ENCODE measurements around the gene USP48. TPM values are rescaled to one million over a fixed set of nuclear protein-coding genes. Genes with fewer than 3 reads are reported as not detected.

The USP48 gene
- total RNA-seq, 1 donor from 2014 or later, result 39.1 TPM

DNA sequence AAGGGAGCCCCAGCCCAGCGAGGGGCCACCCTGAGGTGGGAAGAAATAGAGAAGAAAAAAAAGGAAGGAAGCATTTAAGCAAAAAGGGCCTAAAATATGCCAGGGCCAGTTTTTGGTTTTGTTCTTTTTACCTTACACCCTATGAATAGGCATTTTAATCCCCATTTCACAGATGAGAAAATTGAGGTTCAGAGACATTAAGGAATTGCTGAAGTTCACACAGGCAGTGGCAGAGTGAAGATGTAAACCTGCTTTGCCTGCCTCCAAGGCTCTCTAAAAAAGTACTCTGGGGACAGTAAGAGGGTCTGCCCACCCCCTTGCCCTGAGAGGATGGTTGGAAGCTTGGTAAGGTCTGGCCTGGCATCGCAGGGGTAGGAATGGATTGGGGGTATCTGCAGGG, 133.6 kb downstream of the USP48 start:
- H3K27me3 ChIP-seq (ENCODE audit: low read depth), result peaks cover 64% of the 10 kb centered on the region
- H3K4me3 ChIP-seq, result no peak overlapping the region
- TF ChIP-seq, protein P1, sequence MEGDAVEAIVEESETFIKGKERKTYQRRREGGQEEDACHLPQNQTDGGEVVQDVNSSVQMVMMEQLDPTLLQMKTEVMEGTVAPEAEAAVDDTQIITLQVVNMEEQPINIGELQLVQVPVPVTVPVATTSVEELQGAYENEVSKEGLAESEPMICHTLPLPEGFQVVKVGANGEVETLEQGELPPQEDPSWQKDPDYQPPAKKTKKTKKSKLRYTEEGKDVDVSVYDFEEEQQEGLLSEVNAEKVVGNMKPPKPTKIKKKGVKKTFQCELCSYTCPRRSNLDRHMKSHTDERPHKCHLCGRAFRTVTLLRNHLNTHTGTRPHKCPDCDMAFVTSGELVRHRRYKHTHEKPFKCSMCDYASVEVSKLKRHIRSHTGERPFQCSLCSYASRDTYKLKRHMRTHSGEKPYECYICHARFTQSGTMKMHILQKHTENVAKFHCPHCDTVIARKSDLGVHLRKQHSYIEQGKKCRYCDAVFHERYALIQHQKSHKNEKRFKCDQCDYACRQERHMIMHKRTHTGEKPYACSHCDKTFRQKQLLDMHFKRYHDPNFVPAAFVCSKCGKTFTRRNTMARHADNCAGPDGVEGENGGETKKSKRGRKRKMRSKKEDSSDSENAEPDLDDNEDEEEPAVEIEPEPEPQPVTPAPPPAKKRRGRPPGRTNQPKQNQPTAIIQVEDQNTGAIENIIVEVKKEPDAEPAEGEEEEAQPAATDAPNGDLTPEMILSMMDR (IDR thresholded peaks at IDR 0.05; ENCODE audit: borderline replicate concordance), result no peak
- peaks cover 8% of the 10 kb centered on the region for H3K4me1 ChIP-seq
- intact Hi-C loops (cut with micrococcal nuclease), result no loop called here
- H3K9me3 ChIP-seq (replicated peaks), result no peaks in the 10 kb centered on the region
- H3K36me3 ChIP-seq, result no peaks in the 10 kb centered on the region
- DNase-seq, result no peak
- H3K27ac ChIP-seq (replicated peaks), result no peak overlapping the region

DNA sequence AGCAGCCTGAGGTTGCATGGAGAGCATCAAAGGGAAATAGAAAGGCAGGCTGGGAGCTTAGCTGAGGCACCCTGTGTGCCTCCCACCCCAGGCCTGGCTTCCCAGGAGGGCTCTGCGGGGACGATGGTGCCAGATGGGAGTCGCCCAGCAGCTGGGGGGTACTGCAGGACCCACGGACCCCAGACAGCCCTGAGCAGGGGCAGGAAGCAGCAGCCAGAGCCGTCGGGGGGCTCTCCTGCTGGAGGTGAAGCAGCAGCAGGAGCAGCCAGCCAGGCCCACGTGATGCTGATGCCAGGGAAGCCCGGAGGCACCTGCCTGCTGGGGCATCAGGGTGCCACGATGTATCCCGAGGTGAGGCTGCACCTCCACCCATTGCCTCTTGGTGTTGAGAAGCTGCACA, 134.2 kb downstream of the USP48 start:
- Histone ChIP-seq H3K9me3 (replicated peaks) (no peaks in the 10 kb centered on the region), H3K27ac (replicated peaks) (no peak overlapping the region), H3K36me3 (no peaks in the 10 kb centered on the region), H3K27me3 (ENCODE audit: low read depth) (peaks cover 64% of the 10 kb centered on the region), H3K4me3 (no peak overlapping the region), H3K4me1 (peaks cover 8% of the 10 kb centered on the region)
- intact Hi-C loops (cut with micrococcal nuclease), result no loop called here
- no peak for DNase-seq
- TF ChIP-seq, protein P1 (IDR thresholded peaks at IDR 0.05; ENCODE audit: borderline replicate concordance), result no peak

DNA sequence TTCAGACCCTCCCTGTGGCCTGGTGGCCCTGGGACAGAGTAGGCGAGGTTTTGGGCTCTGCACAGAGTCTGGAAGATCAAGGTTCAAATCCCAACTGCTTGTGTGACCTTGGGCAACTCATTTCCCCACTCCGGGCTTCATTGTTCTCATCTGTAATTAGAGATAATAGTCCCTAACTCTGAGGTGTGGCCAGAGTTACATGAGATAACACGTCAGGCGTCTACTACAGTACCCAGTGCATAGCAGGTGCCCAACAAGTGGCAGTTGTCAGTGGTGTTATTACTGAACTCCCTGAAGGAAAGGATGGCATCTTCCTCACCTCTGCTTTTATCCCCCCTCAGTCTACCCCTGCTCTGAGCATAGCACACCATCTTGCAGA, 134.6 kb downstream of the USP48 start:
- TF ChIP-seq, protein P1 (IDR thresholded peaks at IDR 0.05; ENCODE audit: borderline replicate concordance), result no peak
- peaks cover 64% of the 10 kb centered on the region for H3K27me3 ChIP-seq (ENCODE audit: low read depth)
- intact Hi-C loops (cut with micrococcal nuclease), result no loop called here
- H3K27ac ChIP-seq (replicated peaks), result no peak overlapping the region
- DNase-seq, result no peak
- no peaks in the 10 kb centered on the region for H3K9me3 ChIP-seq (replicated peaks)
- no peak overlapping the region for H3K4me3 ChIP-seq
- H3K4me1 ChIP-seq, result peaks cover 8% of the 10 kb centered on the region
- H3K36me3 ChIP-seq, result no peaks in the 10 kb centered on the region

DNA sequence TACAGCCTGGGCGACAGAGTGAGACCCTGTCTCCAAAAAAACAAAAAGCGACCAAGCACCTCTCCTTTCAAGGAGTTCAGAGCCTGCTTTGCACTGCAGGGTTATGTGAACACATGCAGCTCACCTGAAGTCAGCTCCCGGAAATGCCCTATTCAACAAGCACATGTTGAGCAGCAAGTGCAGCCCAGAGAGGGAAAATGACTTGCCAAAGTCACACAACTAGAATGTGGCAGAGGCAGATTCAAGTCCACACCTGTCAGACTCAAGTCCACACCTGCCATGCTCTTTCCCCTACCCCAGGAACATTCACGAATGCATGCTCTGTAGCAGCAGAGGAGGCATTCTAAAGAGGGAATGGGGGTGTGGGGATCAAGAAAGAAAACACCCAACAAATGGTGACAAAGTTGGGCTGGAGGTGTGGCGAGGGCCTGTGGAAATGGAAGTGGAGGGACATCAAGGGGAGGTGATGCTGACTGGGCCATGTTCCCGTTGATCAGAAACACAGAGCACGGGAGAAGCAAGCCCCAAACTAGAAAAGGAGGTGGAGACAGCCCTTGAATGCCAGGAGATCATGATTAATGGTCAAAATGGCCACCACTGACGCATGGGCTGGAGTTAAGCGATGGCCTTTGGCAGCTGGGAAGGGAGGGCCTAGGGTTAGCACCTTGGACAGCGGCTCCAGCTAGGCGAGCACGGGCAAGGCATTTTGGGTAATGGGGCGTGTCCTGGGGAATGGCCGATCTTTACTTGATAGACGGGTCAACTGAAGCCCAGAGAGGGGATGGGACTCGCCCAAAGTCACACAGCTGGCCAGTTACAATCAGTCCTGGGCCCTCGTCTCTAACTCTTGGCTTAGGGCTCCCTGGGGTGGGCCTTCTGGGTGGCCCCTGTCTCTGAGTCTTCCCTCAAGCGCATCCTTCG, 135.3 kb downstream of the USP48 start:
- Histone ChIP-seq H3K27me3 (ENCODE audit: low read depth) (peaks cover 64% of the 10 kb centered on the region), H3K27ac (replicated peaks) (no peak overlapping the region), H3K9me3 (replicated peaks) (no peaks in the 10 kb centered on the region), H3K36me3 (no peaks in the 10 kb centered on the region), H3K4me3 (no peak overlapping the region), H3K4me1 (peaks cover 8% of the 10 kb centered on the region)
- DNase-seq, result no peak
- intact Hi-C loops (cut with micrococcal nuclease), result no loop called here
- TF ChIP-seq, protein P1 (IDR thresholded peaks at IDR 0.05; ENCODE audit: borderline replicate concordance), result no peak

DNA sequence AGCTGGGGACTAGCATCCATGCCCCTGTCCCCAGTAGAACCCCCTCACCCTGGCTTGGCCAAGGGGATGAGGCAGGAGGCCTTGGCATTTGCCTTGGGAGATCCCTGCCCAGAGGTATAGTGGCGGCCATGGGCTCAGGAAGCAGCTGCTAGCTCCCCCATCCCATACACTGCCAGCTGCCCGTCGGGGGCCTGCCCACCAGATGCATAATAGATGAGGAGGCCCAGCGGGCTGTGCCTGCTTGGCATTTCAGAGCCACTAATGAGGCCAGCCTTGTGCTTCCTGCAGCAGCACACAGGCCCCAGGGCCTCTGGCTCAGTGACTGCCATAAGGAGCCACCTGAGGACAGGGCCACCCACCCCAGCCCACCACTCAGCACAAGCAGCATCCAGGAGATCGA, 137.4 kb downstream of the USP48 start:
- no peaks in the 10 kb centered on the region for H3K36me3 ChIP-seq
- H3K4me3 ChIP-seq, result no peak overlapping the region
- no peaks in the 10 kb centered on the region for H3K9me3 ChIP-seq (replicated peaks)
- TF ChIP-seq, protein P1 (IDR thresholded peaks at IDR 0.05; ENCODE audit: borderline replicate concordance), result no peak
- peaks cover 8% of the 10 kb centered on the region for H3K4me1 ChIP-seq
- H3K27me3 ChIP-seq (ENCODE audit: low read depth), result peaks cover 74% of the 10 kb centered on the region
- intact Hi-C loops (cut with micrococcal nuclease), result no loop called here
- DNase-seq, result no peak
- H3K27ac ChIP-seq (replicated peaks), result no peak overlapping the region

Measured in left ventricle myocardium inferior (tissue), 1 donor.